Upper lobe of left lung (tissue), 6 donors: ENCODE measurements around the gene SAPCD1. TPM values are rescaled to one million over a fixed set of nuclear protein-coding genes. Genes with fewer than 3 reads are reported as not detected.
A peak's percentile ranks its signal among the peaks of the same experiment; 100 is the strongest.
"Not testable (repeated sequence)": the region's sequence is repeated elsewhere in the genome, so short reads cannot be mapped to it uniquely, and the experiment has no call there.

Source experiments
- ATAC-seq, 2 donors: fragments of 200-7000 bp; cut with Tn5 transposase; one replicate each; pipeline ENCODE4 v1.9.1; 2022; ENCODE audit warnings: mild to moderate bottlenecking in 2 of 2, moderate library complexity in 2 of 2; ENCODE audit not compliant: low FRiP score in 2 of 2
- DNase-seq, 2 donors: peaks; one replicate each; pipeline ENCODE4 v3.0.0-alpha.2; 2019 to 2020
- H3K27ac ChIP-seq, 4 donors: fragments of 200-600 bp; sonication (generic); one replicate each; pipeline ENCODE4 v1.5.1; 2016 to 2019
- H3K27me3 ChIP-seq, 4 donors: fragments of 200-600 bp; sonication (generic); one replicate each; pipeline ENCODE4 v1.5.1; 2017 to 2019
- H3K36me3 ChIP-seq, 4 donors: fragments of 200-600 bp; sonication (generic); one replicate each; pipeline ENCODE4 v1.5.1; 2016 to 2019
- H3K4me1 ChIP-seq, 4 donors: fragments of 200-600 bp; sonication (generic); one replicate each; pipeline ENCODE4 v1.5.1; 2018 to 2019
- H3K4me3 ChIP-seq, 4 donors: fragments of 200-600 bp; sonication (generic); one replicate each; pipeline ENCODE4 v1.5.1; 2017 to 2019; ENCODE audit warnings: mild to moderate bottlenecking in 2 of 4, moderate library complexity in 1 of 4
- H3K9me3 ChIP-seq, 4 donors: fragments of 200-600 bp; sonication (generic); one replicate each; pipeline ENCODE4 v1.5.1; 2018 to 2019
- CTCF ChIP-seq, 6 experiments: fragments of 450-650 bp in 4 of 6; fragments of 200-600 bp in 2 of 6; sonication (generic) in 2 of 6; IDR thresholded peaks; one replicate each; pipeline ENCODE4 v1.5.1; 2016 to 2019; ENCODE audit warnings: antibody characterized with exemption in 6 of 6
- EP300 ChIP-seq, 4 donors: sonication (generic); formaldehyde crosslinking; IDR thresholded peaks; one replicate each; pipeline ENCODE4 v1.5.1; 2017; ENCODE audit warnings: antibody characterized with exemption in 4 of 4, control low read depth in 2 of 4
- POLR2A ChIP-seq, 4 donors: fragments of 450-650 bp; IDR thresholded peaks; one replicate each; pipeline ENCODE4 v1.5.1; 2016 to 2017; ENCODE audit warnings: antibody characterized with exemption in 4 of 4, mild to moderate bottlenecking in 2 of 4
- POLR2AphosphoS5 ChIP-seq, 2 donors: sonication (generic); formaldehyde crosslinking; IDR thresholded peaks; one replicate each; pipeline ENCODE4 v1.5.1; 2017; ENCODE audit warnings: antibody characterized with exemption in 2 of 2
- WGBS, 2 donors: methylation state at CpG; one replicate each; pipeline ENCODE4 v1.1.5; 2017 to 2018; 5-methylcytosine and 5-hydroxymethylcytosine counted together
- total RNA-seq, 6 donors: library from RNA; depleted of rRNA in 4 of 6; stranded (reverse); fragments of >200 nt in 4 of 6; gene quantifications; one replicate each; pipeline versions ENCODE4 v1.1.0 to v1.2.1, GENCODE V29; 2016 to 2021
- donor health status: DM: no; HTN: no; CAD: no; lungs with moderate emphysema.
- donor health status: DM: no; HTN: yes; CAD: no; lungs with severe emphysema.

The SAPCD1 gene
- total RNA-seq, 6 donors from 2014 or later: 1.1 to 15.7 (median 5.3) TPM

- Histone ChIP-seq H3K4me3 (peak within 1 kb of the TSS; percentile 62 to 100 (median 94)), H3K27me3 (no peaks in the 10 kb centered on the region), H3K4me1 (peaks cover 9 to 28% (median 17%) of the 10 kb centered on the region in 4 donors), H3K36me3 (peaks cover 0 to 20% (median 10%) of the 10 kb centered on the region in 4 donors), H3K27ac (peak within 1 kb of the TSS; percentile 87 to 98 (median 95)), H3K9me3 (no peaks in the 10 kb centered on the region)
- TF ChIP-seq POLR2AphosphoS5 (IDR thresholded peaks at IDR 0.05) (peak; percentile 58 to 74), EP300 (IDR thresholded peaks at IDR 0.05) (no peak), POLR2A (IDR thresholded peaks at IDR 0.05) (peak in 3 of 4 donors; percentile 64 to 66 (median 65)), CTCF (IDR thresholded peaks at IDR 0.05) (peak; percentile 86 to 100 (median 99))
- WGBS, 2 donors: 1 to 6% methylated on average over 17 to 31 of the region's 75 CpGs
- ATAC-seq (peak; percentile 96 to 98), DNase-seq (peak; percentile 97 to 98)
Observed at GRCh38 chr6:31795616-31796298, 33.3 kb downstream of the SAPCD1 start, which contains the start of gene VARS1. Gene VARS1, minus strand, starts transcription at chr6:31795752. Its CDS starts 535 bp downstream, at chr6:31795217.

DNA sequence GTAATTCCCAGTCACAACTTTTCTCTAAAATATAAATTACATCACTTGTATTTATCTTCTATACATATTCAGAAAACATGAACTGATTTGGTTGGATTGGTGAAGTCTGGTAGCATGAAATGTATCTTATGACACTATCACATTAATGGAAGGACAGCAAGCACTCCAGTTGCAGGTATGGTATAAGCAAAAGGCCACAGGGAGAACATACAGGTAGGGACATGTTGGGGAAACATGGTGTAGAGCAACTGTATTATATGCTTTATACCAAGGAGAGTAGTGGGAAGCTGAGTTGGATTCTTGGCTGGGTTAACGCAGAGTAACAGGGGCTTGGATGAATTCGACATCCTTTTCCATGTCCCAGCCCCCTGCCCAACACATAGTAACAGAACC is 34.5 kb downstream of the SAPCD1 start:
- TF ChIP-seq EP300 (IDR thresholded peaks at IDR 0.05) (no peak), CTCF (IDR thresholded peaks at IDR 0.05) (no peak), POLR2A (IDR thresholded peaks at IDR 0.05) (no peak), POLR2AphosphoS5 (IDR thresholded peaks at IDR 0.05) (no peak)
- ATAC-seq (no peak), DNase-seq (no peak)
- WGBS, 2 donors: 83 to 100% methylated on average over 2 of the region's 2 CpGs
- Histone ChIP-seq H3K27ac (peak overlapping the region in 3 of 4 donors; percentile 26 to 95 (median 87)), H3K9me3 (no peaks in the 10 kb centered on the region), H3K27me3 (no peaks in the 10 kb centered on the region), H3K4me3 (no peak overlapping the region), H3K4me1 (peaks cover 9 to 24% (median 14%) of the 10 kb centered on the region in 4 donors), H3K36me3 (peaks cover 0 to 19% (median 11%) of the 10 kb centered on the region in 4 donors)

DNA sequence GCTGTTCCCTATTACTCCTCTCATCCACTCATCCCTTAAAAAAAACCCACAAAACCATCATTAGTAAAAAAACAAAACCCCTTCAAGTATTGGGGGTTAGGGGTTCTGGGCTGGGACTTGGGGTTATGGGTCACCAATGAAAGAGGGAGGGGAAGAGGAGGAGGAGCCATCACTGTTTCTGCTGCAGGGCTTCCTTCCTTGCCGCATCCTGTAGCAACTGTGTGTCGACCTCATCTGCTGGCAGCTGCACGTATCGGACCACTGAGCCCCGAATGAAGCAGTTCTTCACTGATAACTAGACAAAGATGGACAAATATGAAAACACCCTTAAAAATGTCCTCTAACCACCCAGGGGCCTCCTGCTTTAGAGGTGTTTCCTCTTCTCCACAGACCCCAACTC is 35.1 kb downstream of the SAPCD1 start:
- Histone ChIP-seq H3K27me3 (no peaks in the 10 kb centered on the region), H3K27ac (peak overlapping the region in 2 of 4 donors; percentile 49 to 95), H3K4me3 (no peak overlapping the region), H3K36me3 (peaks cover 0 to 19% (median 9%) of the 10 kb centered on the region in 4 donors), H3K4me1 (peaks cover 9 to 24% (median 14%) of the 10 kb centered on the region in 4 donors), H3K9me3 (no peaks in the 10 kb centered on the region)
- no peak for DNase-seq
- no peak for TF ChIP-seq EP300 (IDR thresholded peaks at IDR 0.05)
- TF ChIP-seq POLR2A (IDR thresholded peaks at IDR 0.05): no peak
- no peak for TF ChIP-seq POLR2AphosphoS5 (IDR thresholded peaks at IDR 0.05)
- no peak for TF ChIP-seq CTCF (IDR thresholded peaks at IDR 0.05)
- 42 to 58% methylated on average over 5 of the region's 5 CpGs for WGBS, 2 donors
- no peak for ATAC-seq

GRCh38 chr6:31799781-31800180 is 37.3 kb downstream of the SAPCD1 start:
- WGBS, 2 donors: 92 to 94% methylated on average over 12 of the region's 12 CpGs

GRCh38 chr6:31801031-31801927 is 38.8 kb downstream of the SAPCD1 start:
- H3K27ac ChIP-seq, H3K4me3 ChIP-seq, H3K27me3 ChIP-seq, DNase-seq, H3K9me3 ChIP-seq, ATAC-seq: not testable (repeated sequence)
- peaks cover 0 to 21% (median 12%) of the 10 kb centered on the region in 4 donors for H3K36me3 ChIP-seq
- WGBS, 2 donors: 90 to 92% methylated on average over 8 of the region's 8 CpGs
- peaks cover 6 to 14% (median 10%) of the 10 kb centered on the region in 4 donors for H3K4me1 ChIP-seq

More at GRCh38 chr6:31799781-31800180, 37.3 kb downstream of the SAPCD1 start:
- peaks cover 3 to 9% (median 9%) of the 10 kb centered on the region in 4 donors for H3K4me1 ChIP-seq
- no peak for DNase-seq
- TF ChIP-seq CTCF (IDR thresholded peaks at IDR 0.05) (no peak), POLR2AphosphoS5 (IDR thresholded peaks at IDR 0.05) (no peak), EP300 (IDR thresholded peaks at IDR 0.05) (no peak), POLR2A (IDR thresholded peaks at IDR 0.05) (no peak)
- no peaks in the 10 kb centered on the region for H3K27me3 ChIP-seq
- peaks cover 0 to 21% (median 12%) of the 10 kb centered on the region in 4 donors for H3K36me3 ChIP-seq
- H3K27ac ChIP-seq: no peak overlapping the region
- no peak for ATAC-seq
- H3K4me3 ChIP-seq: no peak overlapping the region
- no peaks in the 10 kb centered on the region for H3K9me3 ChIP-seq
